GM21360 (cell line): ENCODE measurements around the gene CYFIP2.

ENCODE experiments used
- ATAC-seq: cut with Tn5 transposase; IDR thresholded peaks from one replicate; pipeline ENCODE4 v1.9.1; 2021; ENCODE audit warnings: mild to moderate bottlenecking, moderate library complexity; ENCODE audit not compliant: unreplicated experiment

The CYFIP2 gene

GRCh38 chr5:157352756-157353340 is 86.9 kb downstream of the CYFIP2 start:
- ATAC-seq = no peak

GRCh38 chr5:157354800-157355199 is 88.9 kb downstream of the CYFIP2 start:
- no peak for ATAC-seq

- no peak for ATAC-seq
Observed at GRCh38 chr5:157356576-157356975, 90.7 kb downstream of the CYFIP2 start.

DNA sequence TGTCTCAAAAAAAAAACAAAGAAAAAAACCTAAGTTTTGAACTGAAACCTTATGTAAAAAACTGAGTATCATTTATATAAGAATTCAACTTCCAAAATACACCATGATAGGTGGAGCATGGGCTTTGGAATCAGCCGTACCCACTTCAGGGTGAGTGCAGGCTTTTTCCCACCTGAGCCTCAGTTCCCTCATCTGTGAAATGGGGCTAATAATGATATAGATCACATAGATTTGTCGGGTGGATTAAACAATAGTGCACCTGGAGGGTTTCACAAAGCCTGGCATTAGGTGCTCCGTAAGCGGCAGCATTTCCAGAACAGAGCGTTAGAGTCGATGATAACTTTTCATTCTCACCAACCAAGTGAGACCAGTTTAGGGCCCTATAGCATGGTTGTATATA is 91.9 kb downstream of the CYFIP2 start:
- no peak for ATAC-seq

DNA sequence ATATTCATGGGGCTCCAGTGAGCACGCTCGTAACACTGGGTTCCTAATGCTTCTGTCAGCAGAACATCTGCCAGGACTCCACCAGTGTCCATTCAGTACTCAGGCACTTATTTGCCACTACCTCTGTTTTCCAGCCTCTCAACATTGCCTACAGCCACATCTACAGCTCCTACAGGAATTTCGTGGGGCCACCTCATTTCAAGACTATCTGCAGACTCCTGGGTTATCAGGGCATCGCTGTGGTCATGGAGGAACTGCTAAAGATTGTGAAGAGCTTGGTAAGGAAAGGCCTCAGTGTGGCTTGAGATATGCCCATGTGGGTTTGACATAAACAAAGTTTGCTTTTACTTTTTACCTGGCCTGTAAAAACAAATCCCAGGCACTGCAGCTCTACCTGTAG is 92.9 kb downstream of the CYFIP2 start:
- no peak for ATAC-seq

DNA sequence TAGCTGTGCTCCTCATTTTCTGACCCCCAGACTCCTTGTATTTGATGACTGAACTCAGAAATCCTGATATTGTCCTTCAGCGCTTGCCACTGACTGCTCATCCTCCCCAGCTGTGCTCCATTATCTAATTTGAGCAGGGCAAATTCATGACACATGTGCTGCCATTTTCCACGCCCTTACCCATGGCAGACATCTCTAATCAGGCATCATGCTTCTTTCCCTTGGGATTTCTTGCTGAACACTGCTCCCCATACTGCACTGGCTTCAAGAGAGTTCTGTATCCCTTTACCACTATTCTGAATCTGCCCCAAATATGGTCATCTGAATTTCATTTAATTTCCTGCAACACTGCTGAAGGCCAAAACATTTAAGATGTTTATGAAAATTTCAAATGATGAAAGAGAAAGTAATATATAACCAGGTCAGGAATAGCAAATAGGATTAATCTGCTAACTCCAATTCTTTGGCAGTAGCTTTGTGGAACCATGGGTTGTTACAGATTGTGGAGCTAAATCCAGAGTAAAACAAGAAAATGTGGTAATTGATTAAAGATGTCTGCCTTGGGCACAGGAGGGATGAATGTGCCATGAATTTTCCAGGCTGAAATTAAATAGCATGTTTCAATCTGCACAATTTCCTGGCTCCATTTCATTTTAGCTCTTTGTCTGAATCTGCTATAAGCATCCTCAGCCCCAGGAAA is 93.6 kb downstream of the CYFIP2 start:
- no peak for ATAC-seq

DNA sequence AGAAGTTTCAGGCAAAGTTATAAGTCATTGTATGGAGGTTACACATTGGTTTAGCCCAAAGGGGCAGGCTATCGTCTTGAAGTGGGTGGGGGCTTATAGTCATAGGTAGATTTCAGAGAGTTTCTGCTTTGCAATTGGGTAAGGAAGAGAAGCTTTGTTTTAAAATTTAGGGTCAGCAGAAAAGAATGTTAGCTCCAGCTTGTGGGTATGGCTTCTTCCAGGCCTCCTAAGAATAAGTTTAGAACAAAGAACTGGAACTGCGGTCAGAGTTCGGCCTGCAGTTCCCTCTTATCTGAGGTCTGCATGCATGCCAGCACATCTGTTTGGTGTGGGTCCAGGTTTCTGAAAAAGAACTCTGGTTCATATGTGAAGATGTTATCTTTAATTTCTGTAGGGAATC is 96.1 kb downstream of the CYFIP2 start:
- no peak for ATAC-seq

DNA sequence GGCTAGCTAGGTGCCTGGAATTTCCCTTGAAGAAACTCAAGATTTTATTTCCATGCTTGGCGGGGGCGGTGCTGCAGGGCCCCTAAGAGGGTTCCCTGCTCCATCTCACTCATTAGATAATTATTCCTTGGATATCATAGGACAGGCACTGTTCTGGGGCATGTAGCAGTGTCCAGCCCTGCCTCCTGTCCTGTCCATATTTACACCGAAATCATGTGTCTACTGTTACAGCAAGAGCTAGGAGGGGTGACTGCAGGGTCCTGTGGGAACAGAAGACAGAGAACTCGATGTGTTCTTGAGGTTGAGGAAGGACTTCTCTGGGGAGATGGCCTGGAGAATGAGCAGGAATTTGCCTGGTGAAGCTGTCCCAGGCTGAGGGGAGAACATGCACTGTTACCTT is 96.6 kb downstream of the CYFIP2 start:
- ATAC-seq = no peak

GRCh38 chr5:157362982-157363381 is 97.1 kb downstream of the CYFIP2 start:
- ATAC-seq = no peak

DNA sequence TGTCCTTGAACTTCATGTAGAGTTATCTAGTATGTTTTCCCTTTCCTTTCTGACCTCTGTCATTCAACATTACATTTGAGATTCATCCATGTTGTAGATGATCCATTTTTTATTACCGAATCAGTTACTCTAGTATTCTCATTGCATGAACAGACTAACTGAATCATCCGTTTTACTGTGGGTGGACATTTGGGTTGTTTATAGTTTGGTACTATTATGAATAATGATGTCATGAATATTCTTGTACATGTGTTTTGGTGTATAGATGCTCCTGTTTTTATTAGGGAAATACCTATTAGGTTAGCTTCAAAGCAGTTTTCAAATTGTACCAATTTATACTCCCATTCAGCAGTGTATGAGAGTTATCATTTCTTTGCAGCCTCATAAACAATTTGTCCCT is 99.8 kb downstream of the CYFIP2 start:
- ATAC-seq = no peak

GRCh38 chr5:157366741-157367674 is 101.1 kb downstream of the CYFIP2 start:
- no peak for ATAC-seq

GRCh38 chr5:157369507-157369906 is 103.6 kb downstream of the CYFIP2 start:
- no peak for ATAC-seq

DNA sequence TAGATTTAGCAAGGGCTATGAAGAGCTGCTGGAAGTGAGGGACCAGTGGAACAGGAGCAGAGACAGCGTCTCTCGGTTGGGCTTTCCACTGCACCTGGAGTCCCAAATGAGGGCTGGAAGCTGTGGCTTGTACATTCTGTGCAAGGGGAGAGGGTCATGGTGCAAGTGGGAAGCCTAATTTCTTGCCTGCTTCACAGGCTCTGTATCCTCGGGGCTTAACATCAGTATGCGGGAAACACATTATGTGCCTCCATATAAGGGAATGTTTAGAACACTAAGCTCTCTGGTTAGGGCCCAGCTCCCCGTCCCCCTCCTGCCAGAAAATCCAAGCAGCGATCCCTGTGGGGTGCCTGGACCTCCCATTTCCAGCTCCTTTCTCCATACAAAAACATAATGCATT is 105.0 kb downstream of the CYFIP2 start:
- no peak for ATAC-seq

GRCh38 chr5:157371655-157372471 is 105.9 kb downstream of the CYFIP2 start:
- no peak for ATAC-seq

DNA sequence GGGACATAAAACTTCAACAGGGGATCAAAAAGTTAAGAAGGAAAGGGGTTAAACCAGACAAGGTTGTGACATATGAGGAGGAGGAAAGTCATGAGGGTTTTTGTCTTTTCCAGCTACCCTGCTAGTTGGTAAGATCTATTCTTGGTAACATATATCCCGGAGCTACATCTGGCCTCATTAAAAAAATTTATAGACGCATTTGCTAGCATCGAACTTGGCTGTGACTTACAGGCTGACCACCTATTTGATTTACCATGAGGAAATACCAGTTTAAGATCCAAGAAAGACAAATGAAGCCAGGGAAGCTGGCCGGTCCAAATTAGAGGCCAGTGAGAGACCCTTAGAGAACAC is 106.5 kb downstream of the CYFIP2 start:
- ATAC-seq = no peak

DNA sequence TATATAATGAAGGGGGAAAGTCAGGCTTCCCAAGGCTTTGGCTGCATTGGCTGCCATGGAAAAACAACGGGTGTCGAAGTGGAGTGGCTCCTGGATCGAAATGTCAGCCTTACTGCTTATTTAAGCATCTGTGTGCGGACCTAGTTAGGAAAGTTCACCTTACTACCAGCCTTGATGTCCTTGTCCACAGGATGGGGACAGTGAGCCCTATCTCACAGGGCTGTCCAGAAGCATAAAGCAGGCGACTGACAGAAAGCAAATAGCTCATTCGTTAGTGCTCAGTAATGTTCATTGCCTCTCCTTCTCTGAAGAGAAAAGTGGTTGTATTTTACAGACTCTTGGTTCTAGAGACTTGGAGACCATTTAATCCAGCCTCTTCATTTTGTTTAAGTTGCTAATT is 112.6 kb downstream of the CYFIP2 start:
- ATAC-seq = no peak

DNA sequence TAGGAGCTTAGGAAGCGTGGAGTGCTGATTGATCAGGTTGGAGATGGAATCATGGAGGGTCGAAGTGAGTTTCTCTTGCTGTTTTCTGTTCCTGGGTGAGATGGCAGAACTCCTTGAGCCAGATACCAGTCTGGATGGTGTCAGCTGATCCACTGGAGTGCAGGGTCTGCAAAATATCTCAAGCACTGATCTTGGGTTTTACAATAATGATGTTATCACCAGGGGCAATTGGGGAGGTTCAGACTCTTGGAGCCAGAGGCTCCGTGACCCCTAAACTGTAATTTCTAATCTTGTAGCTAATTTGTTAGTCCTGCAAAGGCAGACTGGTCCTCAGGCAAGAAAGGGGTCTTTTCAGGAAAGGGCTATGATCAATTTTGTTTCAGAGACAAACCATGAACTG is 114.1 kb downstream of the CYFIP2 start:
- ATAC-seq = no peak

- no peak for ATAC-seq
Observed at GRCh38 chr5:157381746-157382145, 115.8 kb downstream of the CYFIP2 start.

DNA sequence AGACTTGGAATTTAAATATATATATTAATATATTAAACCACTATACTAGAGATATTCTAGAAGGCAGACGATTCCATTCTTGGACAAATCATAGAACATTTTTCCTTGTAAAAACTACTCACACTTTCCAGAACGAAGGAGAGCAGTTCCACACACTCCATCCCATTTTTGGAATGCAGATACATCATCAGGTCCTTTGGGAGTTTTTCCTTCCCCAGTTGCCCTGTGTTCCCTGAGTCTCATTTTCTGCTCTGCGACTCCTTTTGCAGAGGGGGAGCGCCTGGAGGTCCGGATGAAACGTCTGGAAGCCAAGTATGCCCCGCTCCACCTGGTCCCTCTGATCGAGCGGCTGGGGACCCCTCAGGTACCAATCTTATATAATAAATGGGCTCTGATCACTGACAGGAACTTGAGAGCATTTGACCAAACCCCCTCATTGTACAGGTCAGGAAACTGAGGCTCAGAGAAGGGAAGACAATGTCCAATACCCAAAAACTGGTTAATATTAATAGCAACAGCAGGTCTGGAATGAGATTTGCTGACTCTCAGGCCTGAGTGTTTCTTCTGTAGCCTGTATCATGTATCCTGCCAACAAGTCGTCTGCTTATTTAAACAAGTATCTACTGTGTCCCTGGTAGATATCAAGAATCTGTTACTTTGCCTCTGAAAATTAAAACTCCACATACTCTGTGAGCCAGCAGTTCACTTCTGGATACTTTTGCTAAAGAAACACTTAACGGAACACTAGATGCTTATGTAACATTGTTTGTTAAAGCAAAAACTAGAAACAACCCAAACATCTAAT is 117.3 kb downstream of the CYFIP2 start:
- ATAC-seq = no peak

DNA sequence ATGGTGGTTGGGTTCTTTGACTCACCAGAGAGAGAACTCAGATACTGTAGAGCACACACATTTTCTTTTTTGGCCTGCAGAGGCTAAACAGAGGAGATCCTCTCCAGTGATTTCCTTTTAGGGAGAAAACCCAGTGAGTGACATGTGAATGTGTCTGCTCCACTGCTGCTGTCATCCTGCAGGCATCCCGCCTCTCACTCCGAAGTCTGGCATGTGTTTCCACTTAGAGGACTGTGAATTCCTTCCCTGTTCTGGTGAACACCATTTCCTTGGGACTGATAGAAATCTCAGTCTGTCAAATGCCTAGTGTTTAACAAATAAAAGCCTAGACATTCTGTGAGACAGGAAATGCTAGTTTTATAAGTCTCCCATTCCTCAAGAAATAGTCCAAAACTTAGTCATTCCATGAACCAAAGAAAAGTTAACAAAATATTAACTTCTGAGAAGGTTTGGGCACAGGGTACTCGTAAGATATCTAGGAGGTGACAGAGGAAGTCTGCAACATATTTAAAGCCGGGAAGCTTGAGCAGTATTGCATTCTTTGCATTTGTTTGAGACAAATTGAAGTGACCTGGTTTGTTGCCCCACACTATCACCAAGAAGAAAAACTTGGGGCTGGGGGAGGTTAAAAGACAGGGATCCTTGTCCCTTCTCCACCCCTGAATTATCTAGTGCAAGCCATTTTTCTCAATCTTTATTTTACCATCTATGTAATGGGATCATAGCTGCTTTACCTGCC is 119.2 kb downstream of the CYFIP2 start:
- ATAC-seq = no peak
